Germinal center (tissue), 1 donor: ENCODE data around the gene IL36B.

ENCODE experiments used
- DNase-seq: peaks from one replicate; pipeline ENCODE4 v3.0.0; 2012; ENCODE audit warnings: mixed read lengths, low spot score

IL36B gene

GRCh38 chr2:113053666-113054065 lies 999 bp upstream of the IL36B start:
- no peak for DNase-seq

- no peak for DNase-seq
These were observed 1.5 kb downstream of the IL36B start for GRCh38 chr2:113050921-113051895.

GRCh38 chr2:113046465-113046864 lies 6.2 kb downstream of the IL36B start:
- DNase-seq, result no peak

DNA sequence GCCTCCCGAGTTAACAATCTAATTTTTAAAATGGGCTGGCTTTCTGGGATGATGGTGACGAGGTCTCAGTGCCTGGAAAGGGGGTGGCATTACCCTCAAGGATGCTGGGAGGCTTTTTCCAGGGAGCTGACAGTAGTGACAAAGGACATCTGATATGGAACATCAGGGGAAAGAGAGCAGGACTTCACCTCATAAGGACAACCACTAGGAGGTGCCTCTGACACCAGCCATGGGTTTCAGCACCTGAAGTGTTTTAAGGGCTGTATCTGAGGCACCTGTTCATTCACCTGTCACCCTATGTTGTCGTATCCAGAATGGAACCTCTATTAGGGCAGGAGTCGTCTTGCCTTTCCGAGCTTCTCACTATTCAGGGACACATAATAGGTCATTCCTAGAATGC lies 10.8 kb downstream of the IL36B start:
- no peak for DNase-seq

- DNase-seq, result no peak
These were observed 12.9 kb downstream of the IL36B start for GRCh38 chr2:113039719-113040118.

DNA sequence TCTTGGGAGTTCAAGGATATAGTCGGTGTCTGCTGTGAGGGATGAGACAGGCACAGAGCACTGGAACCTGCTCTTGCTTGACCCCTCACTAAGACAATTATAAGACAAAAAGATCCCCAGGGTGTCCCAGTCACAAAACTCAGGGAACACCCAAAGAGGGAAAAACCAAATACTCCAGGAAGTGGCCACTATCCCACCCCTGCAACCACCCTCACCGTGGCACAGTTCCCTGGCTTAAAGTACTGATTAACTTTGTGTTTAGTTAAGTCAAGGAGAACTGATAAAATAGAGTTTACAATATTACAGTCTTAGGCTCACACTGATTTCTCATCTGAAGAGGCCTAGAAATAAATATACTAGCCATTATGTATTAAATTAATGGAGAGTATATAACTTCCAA lies 13.5 kb downstream of the IL36B start:
- DNase-seq, result no peak

DNA sequence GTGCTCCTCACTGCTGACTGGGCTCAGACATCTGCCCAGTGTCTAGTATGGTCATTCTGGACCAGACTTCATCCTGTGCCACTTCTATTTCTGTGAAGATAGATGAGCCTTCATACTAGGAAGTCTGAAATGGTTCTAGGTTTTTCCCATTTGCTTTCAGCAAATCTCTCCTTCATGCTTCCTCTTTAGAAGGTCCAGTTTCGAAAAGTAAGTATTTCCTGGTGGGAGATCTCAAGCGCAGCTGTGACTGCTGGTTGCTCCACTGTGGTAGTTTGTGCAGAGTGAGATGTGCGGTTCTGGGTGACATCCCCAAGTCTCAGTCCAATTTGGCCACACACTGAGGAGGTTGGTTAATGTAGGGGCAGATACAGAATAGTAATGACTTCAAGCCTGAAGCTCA lies 14.4 kb downstream of the IL36B start:
- DNase-seq, result no peak

GRCh38 chr2:113036763-113037162 lies 15.9 kb downstream of the IL36B start:
- no peak for DNase-seq

GRCh38 chr2:113034016-113034415 lies 18.7 kb downstream of the IL36B start:
- no peak for DNase-seq

DNA sequence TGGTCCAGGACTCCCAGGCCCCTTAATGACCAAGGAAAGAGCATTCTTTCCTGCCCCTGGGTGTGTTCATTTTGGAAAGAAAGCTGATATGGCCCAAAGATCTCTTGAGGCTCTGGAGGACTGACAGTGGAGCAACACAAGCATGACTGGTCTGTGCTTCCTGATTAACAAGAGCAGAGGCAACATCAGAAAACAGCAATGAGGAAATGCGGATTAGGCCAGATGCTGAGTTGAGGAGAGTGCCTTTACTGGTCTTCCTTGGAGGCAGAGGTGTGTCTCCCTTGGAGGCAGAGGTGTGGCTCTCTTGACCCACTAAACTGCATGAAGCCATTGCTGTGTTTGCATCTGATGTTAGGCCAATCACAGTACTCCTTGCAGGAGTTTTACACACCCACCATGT lies 19.9 kb downstream of the IL36B start:
- DNase-seq, result no peak

DNA sequence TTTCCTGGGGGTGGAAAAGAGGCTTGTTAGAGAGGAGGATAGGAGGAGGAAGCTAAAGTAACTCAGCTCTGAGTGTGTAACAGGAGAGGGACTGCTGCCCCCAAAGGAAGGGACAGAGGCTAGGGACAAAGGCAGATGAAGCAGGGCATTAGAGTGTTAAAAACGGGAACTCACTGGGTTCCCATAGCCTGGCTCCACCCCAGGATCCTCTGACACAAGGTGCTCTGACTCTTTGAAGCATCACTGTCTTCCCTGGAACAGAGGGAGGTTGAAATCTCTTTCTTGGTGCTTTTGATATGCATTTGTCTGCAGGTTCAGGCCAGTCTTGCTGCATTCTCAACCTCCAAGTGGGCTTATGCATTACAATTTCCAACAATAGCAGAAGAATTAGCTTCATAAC lies 24.6 kb downstream of the IL36B start:
- DNase-seq, result no peak

DNA sequence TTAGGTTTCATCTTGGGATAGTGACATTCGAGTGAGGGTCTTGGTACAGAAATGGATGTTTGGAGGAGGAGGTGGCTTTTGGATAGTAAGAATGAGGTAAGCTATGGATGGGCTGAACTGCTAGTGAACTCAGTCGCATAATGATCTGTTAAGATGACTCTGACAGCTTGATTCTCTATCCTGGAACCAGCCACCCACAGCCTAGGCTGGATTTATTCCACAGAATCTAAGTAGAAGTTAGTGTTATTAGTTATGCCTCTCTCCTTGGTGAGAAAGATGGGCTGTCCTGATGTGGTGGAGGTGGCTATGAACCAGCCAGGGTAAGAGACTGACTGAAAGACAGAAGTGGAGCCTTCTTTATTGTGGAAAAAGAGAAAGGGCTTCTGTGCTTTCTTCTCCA lies 25.0 kb downstream of the IL36B start:
- DNase-seq, result no peak

DNA sequence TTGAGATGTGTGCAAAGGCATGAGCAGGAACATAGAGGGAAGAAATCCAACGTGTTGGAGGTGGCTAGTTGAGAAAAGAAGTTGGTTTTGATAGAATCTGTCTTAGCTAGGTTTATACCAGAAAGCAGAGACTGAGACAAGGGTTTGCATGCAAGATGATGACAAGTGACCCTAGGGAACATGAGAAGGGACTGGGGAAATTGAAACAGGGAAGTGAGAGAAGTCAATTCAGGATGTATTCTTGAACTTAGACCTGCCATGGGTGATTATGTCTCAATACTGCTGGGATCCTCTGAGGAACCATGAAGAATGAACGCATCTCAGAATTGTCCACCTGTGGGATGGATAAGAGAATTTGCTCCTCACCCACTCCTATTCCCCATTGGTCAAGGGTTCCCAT lies 26.9 kb downstream of the IL36B start:
- peak; percentile 45 for DNase-seq

DNA sequence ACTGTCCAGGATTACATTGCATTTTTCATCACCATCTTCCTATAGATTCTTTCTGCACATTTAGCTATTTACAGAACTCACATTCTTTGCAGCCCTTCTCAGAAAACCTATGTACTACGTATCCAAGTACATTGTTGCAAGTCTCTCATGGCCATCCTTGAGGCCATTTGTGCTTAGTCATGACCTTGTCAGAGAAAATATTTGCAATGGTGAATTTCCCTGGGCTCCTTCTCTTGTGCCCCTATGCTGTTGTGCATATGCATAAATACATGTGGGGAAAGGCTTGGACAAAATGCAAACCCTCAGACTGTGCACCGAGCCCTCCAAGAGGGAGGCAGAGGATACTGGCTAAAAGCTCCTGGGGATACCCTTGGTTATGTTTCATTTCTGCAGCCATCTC lies 27.9 kb downstream of the IL36B start:
- DNase-seq, result no peak

- DNase-seq, result no peak
These were observed 31.4 kb downstream of the IL36B start for GRCh38 chr2:113021312-113021711.

DNA sequence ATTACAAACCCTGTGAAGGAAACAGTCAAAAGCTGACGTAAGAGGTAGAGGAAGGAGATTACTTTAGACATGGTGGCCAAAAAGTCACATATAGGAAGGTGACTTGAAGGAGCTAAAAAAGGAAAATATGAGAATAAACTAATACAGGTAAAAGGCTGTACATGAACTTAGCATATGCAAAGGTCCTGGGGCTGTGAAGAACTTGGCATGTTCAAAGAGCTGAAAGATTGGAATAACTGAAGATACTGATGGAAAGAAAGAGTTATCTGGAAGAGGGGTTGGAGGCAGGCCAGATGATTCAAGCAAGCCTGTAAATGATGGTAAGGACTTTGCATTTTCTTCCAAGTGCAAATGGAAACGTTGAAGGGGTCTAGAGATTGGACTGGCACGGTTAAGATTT lies 34.2 kb downstream of the IL36B start:
- no peak for DNase-seq

- DNase-seq, result no peak
These were observed 37.0 kb downstream of the IL36B start for GRCh38 chr2:113015655-113016054.

DNA sequence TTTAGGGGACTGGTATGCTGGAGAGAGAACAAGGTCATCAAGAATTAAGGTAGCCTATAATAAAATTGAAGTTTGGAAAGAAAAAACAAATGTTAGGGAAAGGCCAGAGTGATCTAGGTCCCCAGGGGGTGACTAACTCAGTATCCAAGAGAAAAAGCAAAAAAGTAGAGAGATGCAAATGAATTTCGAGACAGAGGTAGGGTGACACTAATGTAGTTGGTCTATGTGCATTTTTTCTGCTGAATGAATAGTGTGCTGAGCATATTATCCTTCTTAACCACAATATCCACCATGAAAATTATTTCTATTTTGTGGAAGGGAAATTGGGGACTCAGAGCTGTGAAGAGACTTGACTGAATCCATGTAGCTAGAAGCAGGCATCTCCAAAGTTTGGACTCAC lies 37.6 kb downstream of the IL36B start:
- no peak for DNase-seq

DNA sequence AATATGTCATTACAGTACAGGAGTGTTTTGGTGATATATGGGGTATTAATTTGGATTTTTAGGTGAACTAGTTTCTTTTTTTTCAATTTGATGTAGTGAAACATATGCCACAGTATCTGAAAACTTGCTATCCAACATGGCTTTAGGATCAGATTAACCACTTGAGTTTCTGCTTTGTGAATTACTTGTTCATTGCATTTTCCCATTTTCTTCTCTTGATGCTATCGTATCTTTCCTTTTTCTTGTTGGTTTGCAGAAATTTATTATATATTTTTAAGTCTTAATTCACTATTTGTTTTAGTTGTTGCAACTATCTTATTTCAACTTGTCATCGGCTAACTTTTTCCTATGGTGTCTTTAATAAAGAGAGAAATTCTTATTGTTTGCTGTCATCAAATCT lies 38.6 kb downstream of the IL36B start:
- DNase-seq, result no peak

- no peak for DNase-seq
These were observed 39.4 kb downstream of the IL36B start for GRCh38 chr2:113013336-113013661.

DNA sequence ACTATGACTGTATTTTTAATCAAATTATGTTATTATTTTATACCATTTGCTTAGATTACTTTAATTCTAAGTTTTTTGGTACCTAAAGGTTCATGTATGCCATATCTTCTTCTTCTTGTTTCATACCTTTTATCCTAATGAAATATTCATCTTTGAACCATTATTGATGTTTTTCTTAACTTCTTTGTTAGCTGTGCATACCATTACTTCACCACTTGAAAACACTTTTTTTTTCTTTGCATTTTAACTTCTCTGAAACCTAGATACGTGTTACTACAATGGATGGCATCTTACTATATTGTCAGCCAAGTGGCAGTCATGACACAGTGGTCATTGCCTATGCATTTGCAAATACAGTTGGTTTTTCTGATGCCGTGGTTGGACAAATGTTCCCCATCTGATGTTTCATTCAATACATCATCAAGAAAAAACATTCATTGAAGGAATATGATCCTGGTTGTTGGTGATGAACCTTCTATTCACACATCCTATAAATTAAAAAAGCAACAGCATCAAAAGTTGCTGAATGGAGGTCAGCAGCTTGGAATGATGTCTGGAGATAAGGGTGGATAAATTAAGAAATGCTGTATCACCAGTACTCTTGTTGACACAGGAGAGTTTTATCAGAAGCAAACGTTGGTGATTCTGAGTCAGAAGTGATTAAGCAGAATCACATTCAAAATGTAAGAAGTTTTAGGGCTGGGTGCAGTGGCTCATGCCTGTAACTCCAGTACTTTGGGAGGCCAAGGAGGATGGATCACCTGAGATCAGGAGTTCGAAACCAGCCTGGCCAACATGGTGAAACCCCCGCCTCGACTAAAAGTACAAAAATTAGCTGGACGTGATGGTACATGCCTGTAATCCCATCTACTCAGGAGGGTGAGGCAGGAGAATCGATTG lies 40.0 kb downstream of the IL36B start:
- no peak for DNase-seq

DNA sequence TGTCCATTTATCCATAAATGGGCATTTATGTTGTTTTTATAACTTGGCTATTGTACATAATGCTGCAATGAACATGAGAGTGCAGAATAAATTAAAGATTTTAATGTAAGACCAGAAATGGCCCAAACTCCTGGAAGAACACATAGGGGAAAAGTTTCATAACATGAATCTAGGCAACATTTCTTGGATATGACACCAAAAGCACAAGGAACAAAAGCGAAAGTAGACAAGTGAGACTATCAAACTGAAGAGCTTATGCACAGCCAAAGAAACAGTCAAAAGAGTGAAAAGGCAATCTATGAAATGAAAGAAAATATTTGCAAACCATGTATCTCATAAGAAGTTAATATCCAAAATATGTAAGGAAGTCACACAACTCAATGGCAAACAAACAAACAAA lies 41.6 kb downstream of the IL36B start:
- DNase-seq, result no peak

- no peak for DNase-seq
These were observed 42.6 kb downstream of the IL36B start for GRCh38 chr2:113010088-113010487.
